ENCODE measurements around the gene SPINK5.

- TF ChIP-seq, protein P1, sequence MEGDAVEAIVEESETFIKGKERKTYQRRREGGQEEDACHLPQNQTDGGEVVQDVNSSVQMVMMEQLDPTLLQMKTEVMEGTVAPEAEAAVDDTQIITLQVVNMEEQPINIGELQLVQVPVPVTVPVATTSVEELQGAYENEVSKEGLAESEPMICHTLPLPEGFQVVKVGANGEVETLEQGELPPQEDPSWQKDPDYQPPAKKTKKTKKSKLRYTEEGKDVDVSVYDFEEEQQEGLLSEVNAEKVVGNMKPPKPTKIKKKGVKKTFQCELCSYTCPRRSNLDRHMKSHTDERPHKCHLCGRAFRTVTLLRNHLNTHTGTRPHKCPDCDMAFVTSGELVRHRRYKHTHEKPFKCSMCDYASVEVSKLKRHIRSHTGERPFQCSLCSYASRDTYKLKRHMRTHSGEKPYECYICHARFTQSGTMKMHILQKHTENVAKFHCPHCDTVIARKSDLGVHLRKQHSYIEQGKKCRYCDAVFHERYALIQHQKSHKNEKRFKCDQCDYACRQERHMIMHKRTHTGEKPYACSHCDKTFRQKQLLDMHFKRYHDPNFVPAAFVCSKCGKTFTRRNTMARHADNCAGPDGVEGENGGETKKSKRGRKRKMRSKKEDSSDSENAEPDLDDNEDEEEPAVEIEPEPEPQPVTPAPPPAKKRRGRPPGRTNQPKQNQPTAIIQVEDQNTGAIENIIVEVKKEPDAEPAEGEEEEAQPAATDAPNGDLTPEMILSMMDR (IDR thresholded peaks at IDR 0.05 in 8 of 11, conservative IDR thresholded peaks at IDR 0.05 in 3 of 11), result no peak
- no peak for TF ChIP-seq POLR2AphosphoS5 (IDR thresholded peaks at IDR 0.05)
- TF ChIP-seq POLR2A (IDR thresholded peaks at IDR 0.05), result no peak
Measured at GRCh38 chr5:148060309-148060708, 3.5 kb upstream of the SPINK5 start.

All from spleen (tissue), 7 donors.